Stimulated activated effector memory CD8-positive, alpha-beta T cell treated with anti-CD3 and anti-CD28 coated beads, Interleukin-12 subunit alpha, Interleukin-12 subunit beta, amount 100 ng/mL, for 72 hours (primary cell): ENCODE data around the gene APEH.
A peak's percentile ranks its signal among the peaks of the same experiment; 100 is the strongest.

Experiments used
- ATAC-seq: fragments of 150-1000 bp; cut with Tn5 transposase; 2 replicates; pipeline ENCODE4 v1.10.0; 2021
- DNase-seq, 2 donors: peaks; one replicate each; pipeline ENCODE4 v3.0.0; 2021 to 2022; ENCODE audit warnings: low spot score in 2 of 2
- H3K27ac Mint-ChIP-seq: one replicate; pipeline ENCODE4 v1.8.0; 2022; ENCODE audit warnings: mild to moderate bottlenecking, mixed read lengths
- H3K36me3 Mint-ChIP-seq: one replicate; pipeline ENCODE4 v1.8.0; 2022; ENCODE audit warnings: mild to moderate bottlenecking, mixed read lengths
- H3K4me1 Mint-ChIP-seq: one replicate; pipeline ENCODE4 v1.8.0; 2022; ENCODE audit warnings: mixed read lengths
- H3K4me3 Mint-ChIP-seq: one replicate; pipeline ENCODE4 v1.8.0; 2022; ENCODE audit warnings: mild to moderate bottlenecking, mixed read lengths
- H3K9me3 Mint-ChIP-seq: one replicate; pipeline ENCODE4 v1.8.0; 2022; ENCODE audit warnings: mixed read lengths

Gene APEH

DNA sequence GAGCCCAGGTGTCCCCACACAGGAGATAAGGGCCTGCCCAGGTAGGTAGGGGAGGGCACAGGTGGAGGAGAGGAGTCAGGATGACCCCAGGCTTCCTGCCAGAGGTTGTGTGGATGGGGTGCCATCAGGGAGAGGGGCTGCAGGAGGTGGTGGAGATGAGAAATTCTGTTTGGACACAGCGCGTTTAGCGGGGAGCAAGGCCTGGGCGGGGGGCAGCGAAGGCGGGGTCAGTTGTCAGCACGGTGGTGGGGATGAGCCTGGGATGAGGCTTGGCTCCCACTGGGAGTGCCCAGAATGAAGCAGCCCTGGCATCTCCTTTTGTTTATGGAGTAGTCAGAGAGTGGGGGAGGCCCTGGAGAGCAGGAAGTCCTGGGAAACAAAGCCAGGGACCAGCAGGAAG is 29.8 kb downstream of the APEH start:
- no peak for ATAC-seq
- DNase-seq, result no peak
- H3K27ac Mint-ChIP-seq, result peak overlapping the region; percentile 67
- no peaks in the 10 kb centered on the region for H3K9me3 Mint-ChIP-seq
- H3K36me3 Mint-ChIP-seq, result peaks cover 6% of the 10 kb centered on the region
- peaks cover 7% of the 10 kb centered on the region for H3K4me1 Mint-ChIP-seq
- H3K4me3 Mint-ChIP-seq, result no peak overlapping the region

DNA sequence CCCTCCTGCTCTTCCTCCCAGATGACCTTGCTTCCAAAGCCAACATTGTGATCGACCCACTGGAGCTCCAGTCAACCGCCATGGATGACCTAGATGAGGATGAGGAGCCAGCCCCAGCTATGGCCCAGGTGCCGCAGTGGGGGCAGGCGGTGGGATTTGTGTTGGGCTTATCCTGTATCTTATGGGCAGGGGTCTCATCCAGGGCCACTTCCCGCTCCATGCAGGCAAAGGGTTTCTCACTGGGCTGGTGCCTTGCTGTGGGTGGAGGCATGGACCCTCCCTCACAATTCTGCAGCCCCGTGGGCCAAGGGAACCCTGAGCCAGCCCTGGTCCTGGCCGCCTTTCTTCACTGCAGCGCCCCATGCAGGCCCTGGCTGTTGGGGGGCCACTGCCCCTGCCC is 30.5 kb downstream of the APEH start:
- Mint-ChIP-seq H3K4me3 (no peak overlapping the region), H3K4me1 (peaks cover 7% of the 10 kb centered on the region), H3K36me3 (peaks cover 6% of the 10 kb centered on the region), H3K9me3 (no peaks in the 10 kb centered on the region), H3K27ac (no peak overlapping the region)
- DNase-seq (no peak), ATAC-seq (no peak)

DNA sequence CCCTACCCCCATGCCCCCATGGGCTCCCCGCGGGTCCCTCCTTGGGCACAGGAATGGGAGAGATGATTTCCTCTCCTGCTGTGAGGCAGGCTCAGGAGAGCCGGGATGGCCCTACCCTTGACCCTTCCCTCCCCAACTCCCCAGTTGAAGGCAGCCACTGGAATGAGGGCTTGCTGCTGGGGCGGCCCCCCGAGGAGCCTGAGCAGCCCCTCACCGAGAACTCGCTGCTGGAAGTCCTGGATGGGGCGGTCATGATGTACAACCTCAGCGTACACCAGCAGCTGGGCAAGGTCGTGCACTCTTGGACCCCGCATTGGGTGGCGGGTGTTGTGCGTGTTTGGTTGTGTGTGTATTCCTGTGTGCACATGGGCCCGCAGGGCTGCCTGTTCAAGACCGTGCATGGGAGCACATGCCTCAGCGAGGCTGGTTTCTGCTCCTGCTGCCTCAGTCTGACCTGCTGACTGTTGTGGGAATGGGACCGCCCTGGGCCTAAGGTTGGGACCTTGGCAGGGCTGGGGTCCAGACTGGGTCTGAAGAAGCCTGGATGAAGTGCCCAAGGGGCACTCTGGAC is 31.3 kb downstream of the APEH start:
- Mint-ChIP-seq H3K27ac (no peak overlapping the region), H3K9me3 (no peaks in the 10 kb centered on the region), H3K4me1 (peaks cover 7% of the 10 kb centered on the region), H3K4me3 (no peak overlapping the region), H3K36me3 (peaks cover 6% of the 10 kb centered on the region)
- no peak for DNase-seq
- ATAC-seq, result no peak

GRCh38 chr3:49706456-49707112 is 32.4 kb downstream of the APEH start:
- no peaks in the 10 kb centered on the region for H3K9me3 Mint-ChIP-seq
- H3K36me3 Mint-ChIP-seq, result peaks cover 6% of the 10 kb centered on the region
- ATAC-seq (no peak), DNase-seq (no peak)
- H3K27ac Mint-ChIP-seq, result peak overlapping the region; percentile 74
- no peak overlapping the region for H3K4me3 Mint-ChIP-seq
- peaks cover 7% of the 10 kb centered on the region for H3K4me1 Mint-ChIP-seq

GRCh38 chr3:49707113-49707480 is 32.9 kb downstream of the APEH start:
- no peak overlapping the region for H3K4me3 Mint-ChIP-seq
- peak overlapping the region; percentile 74 for H3K27ac Mint-ChIP-seq
- H3K9me3 Mint-ChIP-seq, result no peaks in the 10 kb centered on the region
- ATAC-seq, result no peak
- H3K4me1 Mint-ChIP-seq, result peaks cover 7% of the 10 kb centered on the region
- H3K36me3 Mint-ChIP-seq, result peaks cover 6% of the 10 kb centered on the region
- DNase-seq, result no peak

- H3K4me1 Mint-ChIP-seq, result no peaks in the 10 kb centered on the region
- ATAC-seq (no peak), DNase-seq (no peak)
- no peaks in the 10 kb centered on the region for H3K36me3 Mint-ChIP-seq
- no peaks in the 10 kb centered on the region for H3K9me3 Mint-ChIP-seq
- no peak overlapping the region for H3K27ac Mint-ChIP-seq
- H3K4me3 Mint-ChIP-seq, result no peak overlapping the region
These were observed 35.7 kb downstream of the APEH start for GRCh38 chr3:49709852-49710251.

DNA sequence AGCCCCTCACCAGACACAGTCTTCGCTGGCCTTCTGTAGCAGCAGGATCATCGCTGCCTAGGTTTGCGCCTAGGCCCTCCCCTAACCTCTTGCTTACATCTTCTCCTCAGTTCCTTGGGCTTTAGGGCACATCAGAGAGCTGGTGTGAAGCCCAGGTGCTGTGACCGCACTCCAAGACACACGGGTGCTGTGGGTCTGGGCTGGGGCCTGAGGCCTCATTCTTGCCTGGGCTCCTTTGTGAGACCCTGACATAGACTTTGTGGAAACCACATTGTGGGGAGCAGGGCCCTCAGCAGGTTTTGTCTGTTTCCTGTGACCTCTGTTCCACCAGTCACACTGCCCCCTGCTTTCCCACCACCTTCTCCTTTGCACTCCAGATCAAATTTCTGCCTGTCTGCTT is 37.3 kb downstream of the APEH start:
- Mint-ChIP-seq H3K4me3 (no peak overlapping the region), H3K27ac (peak overlapping the region; percentile 52), H3K9me3 (no peaks in the 10 kb centered on the region), H3K36me3 (no peaks in the 10 kb centered on the region), H3K4me1 (no peaks in the 10 kb centered on the region)
- DNase-seq, result no peak
- ATAC-seq, result no peak

DNA sequence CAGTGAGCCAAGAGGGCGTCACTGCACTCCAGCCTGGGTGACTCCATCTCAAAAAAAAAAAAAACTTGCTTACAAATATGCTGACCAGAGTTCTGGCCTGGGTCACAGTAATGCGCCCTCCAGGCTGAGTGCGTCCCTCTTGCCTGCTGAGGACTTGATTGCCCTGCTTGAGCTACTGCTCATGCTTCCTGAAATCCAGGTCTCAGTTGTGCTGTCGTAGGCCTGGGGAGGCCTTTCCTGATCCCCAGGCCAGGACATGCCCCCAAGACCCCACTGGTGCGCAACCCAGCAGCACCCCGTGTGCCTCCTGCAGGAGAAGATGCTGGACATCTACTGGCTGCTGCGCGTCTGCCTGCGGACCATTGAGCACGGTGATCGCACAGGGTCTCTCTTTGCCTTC is 38.0 kb downstream of the APEH start:
- H3K36me3 Mint-ChIP-seq, result no peaks in the 10 kb centered on the region
- DNase-seq, result no peak
- no peaks in the 10 kb centered on the region for H3K4me1 Mint-ChIP-seq
- peak overlapping the region; percentile 52 for H3K27ac Mint-ChIP-seq
- no peak overlapping the region for H3K4me3 Mint-ChIP-seq
- no peak for ATAC-seq
- no peaks in the 10 kb centered on the region for H3K9me3 Mint-ChIP-seq

DNA sequence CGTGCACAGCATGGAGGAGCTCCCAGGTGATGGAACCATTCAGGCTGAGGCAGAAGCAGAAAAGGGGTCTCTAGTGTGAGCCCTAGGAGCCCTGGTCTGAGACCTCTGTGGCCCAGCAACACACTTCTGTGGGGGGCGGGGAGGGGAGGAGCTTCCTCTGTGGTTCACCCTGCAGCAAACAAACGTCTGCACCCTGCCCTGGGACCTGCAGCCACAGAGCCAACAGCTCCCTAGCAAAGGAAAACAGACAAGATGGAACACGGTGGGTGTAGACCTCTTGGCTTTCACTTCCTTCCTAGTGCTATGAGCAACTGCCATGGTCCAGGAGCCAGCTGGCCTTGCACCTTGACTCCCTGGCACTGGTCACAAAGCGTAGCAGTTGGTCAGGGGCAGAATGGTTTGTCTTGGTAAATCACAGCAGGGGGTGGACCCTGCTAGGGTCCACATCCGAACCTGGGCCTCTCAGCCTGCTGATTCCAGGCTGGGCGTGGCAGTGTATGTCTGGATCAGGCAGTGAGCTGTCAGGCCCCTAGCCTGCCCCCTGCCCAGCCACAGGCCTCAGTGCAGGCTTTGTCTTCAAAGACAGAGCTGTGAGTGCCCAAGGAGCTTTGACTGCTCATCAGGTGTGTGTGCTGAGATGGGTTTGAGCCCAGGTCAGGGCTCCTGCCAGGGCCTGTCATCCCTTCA is 38.6 kb downstream of the APEH start:
- Mint-ChIP-seq H3K4me1 (no peaks in the 10 kb centered on the region), H3K27ac (peak overlapping the region; percentile 52), H3K4me3 (no peak overlapping the region), H3K36me3 (no peaks in the 10 kb centered on the region), H3K9me3 (no peaks in the 10 kb centered on the region)
- ATAC-seq, result no peak
- DNase-seq, result no peak

DNA sequence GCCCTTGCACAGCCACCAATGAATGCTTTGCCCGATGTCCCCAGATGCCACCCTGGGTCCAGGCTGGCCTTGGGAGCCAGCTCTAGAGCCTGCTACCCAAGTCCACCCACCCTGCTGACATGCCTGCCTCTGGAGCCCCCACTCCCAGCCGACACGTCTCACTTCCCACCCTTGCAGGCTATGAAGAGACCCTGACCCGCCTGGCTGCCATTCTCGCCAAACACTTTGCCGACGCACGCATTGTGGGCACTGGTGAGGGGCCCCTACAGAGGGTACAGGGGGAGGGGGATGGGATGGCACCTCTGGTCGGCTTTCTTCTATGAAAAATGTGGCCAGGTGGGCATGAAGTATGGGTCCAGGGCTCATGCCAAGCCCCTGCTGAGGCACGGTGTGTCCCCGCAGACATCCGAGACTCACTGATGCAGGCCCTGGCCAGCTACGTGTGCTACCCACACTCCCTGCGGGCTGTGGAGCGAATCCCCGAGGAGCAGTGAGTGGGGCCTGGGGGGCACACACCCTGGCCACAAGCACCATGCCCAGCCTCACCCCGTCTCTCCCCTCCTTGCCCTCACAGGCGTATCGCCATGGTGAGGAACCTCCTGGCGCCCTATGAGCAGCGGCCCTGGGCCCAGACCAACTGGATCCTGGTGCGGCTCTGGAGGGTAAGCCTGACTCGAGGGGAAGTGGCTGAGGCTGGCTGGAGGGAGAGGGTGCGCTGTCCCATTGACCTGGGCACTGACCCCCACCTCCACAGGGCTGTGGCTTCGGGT is 39.4 kb downstream of the APEH start:
- Mint-ChIP-seq H3K4me1 (peaks cover 3% of the 10 kb centered on the region), H3K4me3 (no peak overlapping the region), H3K36me3 (peaks cover 1% of the 10 kb centered on the region), H3K9me3 (no peaks in the 10 kb centered on the region), H3K27ac (no peak overlapping the region)
- DNase-seq (no peak), ATAC-seq (no peak)

DNA sequence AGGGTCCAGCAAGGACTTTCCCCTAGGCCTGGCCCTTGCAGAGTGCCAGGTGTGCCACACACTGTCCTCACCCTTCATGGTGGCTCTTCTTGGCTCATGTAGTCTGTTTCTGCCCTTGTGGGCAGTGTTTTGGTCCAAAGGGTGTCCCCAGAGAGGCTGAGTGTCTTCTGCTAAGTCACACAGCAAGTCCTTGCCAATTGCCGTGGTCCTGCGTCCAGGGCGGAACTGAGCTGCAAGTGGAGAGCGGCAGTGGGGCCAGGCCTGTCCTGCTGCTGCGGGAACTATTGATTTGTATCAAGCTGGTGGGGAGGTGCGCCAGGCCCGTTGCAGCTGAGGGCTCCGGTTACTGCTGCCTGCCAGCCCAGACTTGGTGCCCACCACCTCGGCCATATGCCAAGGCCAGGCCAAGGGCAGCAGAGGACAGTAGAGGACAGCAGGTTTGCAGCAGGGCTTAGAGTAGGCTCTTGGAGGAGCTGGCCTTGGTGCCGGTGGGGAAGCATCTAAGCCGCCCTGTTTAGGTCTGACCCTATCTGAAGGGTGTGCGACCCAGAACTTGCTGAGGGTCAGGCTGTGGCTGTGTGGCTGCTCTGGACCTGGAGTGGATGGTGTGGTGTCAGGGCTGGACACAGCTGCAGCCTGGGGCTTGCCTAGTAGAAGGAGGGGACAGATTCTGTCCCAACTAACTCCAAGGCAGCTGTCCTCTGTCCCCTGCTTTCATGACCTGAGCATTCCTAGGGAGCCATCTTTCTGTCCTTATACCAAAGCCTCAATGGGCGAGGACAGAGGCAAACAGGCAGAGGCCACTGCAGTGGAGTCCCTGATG is 40.8 kb downstream of the APEH start:
- no peak for ATAC-seq
- H3K36me3 Mint-ChIP-seq, result peaks cover 16% of the 10 kb centered on the region
- peaks cover 17% of the 10 kb centered on the region for H3K4me1 Mint-ChIP-seq
- no peaks in the 10 kb centered on the region for H3K9me3 Mint-ChIP-seq
- DNase-seq, result no peak
- no peak overlapping the region for H3K4me3 Mint-ChIP-seq
- H3K27ac Mint-ChIP-seq, result peak overlapping the region; percentile 40

GRCh38 chr3:49715611-49716121 is 41.5 kb downstream of the APEH start:
- Mint-ChIP-seq H3K27ac (peak overlapping the region; percentile 58), H3K36me3 (peaks cover 23% of the 10 kb centered on the region), H3K4me1 (peaks cover 20% of the 10 kb centered on the region)

GRCh38 chr3:49716169-49716568 is 42.0 kb downstream of the APEH start:
- Mint-ChIP-seq H3K27ac (peak overlapping the region; percentile 58), H3K4me1 (peaks cover 25% of the 10 kb centered on the region), H3K4me3 (no peak overlapping the region), H3K36me3 (peaks cover 28% of the 10 kb centered on the region), H3K9me3 (no peaks in the 10 kb centered on the region)
- no peak for ATAC-seq
- no peak for DNase-seq

More at GRCh38 chr3:49715611-49716121, 41.5 kb downstream of the APEH start:
- H3K4me3 Mint-ChIP-seq, result no peak overlapping the region
- no peak for DNase-seq
- ATAC-seq, result no peak
- no peaks in the 10 kb centered on the region for H3K9me3 Mint-ChIP-seq

DNA sequence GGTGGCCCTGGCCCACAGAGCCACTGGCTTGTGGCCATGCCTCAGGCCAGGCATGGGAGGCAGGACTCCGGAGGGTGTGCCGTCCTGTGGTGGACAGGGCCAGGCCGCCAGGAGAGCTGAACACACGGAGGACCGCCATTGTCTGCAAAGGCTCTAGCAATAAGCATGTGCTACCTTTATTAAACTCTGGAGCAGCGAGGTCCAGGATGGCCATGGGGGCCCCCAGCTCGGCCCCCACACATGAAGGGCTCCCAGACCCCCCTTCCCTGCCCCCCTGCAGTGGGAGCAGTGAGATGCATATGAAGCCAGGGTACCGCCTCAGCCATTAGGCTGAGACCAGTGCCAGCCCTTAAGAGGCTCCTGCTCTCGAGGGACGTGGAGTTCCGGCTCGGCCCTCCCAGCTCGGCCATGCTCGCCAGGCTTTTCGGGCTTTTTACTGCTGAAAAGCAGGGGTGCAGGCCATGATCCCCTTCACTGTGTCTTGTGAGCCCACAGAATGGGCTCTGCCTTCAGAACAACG is 42.6 kb downstream of the APEH start:
- ATAC-seq, result no peak
- no peak overlapping the region for H3K27ac Mint-ChIP-seq

More for the DNA sequence above, 42.6 kb downstream of the APEH start:
- DNase-seq, result no peak
- no peak overlapping the region for H3K4me3 Mint-ChIP-seq
- peaks cover 29% of the 10 kb centered on the region for H3K4me1 Mint-ChIP-seq
- no peaks in the 10 kb centered on the region for H3K9me3 Mint-ChIP-seq
- peaks cover 34% of the 10 kb centered on the region for H3K36me3 Mint-ChIP-seq
